Stimulated activated CD8-positive, alpha-beta memory T cell treated with anti-CD3 and anti-CD28 coated beads, Interleukin-12 subunit alpha, Interleukin-12 subunit beta, amount 100 ng/mL, for 1 hour (primary cell): Measurements from ENCODE around the gene SOWAHA.

Experiments used
- DNase-seq: peaks from one replicate; pipeline ENCODE4 v3.0.0-alpha.2; 2020; ENCODE audit warnings: low read depth

The SOWAHA gene

DNA sequence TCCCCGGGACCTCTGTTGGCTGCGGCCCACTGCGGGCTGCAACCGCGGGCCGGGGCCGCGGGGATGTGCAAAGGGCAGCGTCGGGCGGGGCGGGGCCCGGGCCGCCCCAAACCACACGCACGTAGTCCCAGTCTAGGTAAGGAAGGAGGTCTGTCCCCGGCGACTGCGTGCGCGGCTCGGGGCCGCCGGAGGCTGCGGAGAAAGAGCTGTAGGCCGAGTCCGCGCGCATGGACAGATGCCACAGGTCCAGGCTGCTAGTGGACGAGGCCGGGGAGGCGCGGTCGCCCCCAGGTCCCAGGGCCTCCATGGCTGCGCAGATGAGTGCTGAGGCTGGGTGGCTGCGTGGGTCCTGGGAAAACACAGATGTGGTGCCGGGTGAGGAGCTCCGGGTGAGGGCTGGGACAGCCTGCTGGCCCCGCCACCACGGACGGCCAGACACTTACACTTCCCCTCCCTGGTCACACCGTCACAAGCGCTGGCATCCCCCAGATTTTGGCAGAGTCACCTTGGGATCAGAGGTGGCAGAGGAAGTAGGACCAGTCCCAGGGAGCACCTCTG lies 12.8 kb downstream of the SOWAHA start:
- DNase-seq, result no peak

- DNase-seq, result no peak
Observed at GRCh38 chr5:132826424-132827082, 13.5 kb downstream of the SOWAHA start.

DNA sequence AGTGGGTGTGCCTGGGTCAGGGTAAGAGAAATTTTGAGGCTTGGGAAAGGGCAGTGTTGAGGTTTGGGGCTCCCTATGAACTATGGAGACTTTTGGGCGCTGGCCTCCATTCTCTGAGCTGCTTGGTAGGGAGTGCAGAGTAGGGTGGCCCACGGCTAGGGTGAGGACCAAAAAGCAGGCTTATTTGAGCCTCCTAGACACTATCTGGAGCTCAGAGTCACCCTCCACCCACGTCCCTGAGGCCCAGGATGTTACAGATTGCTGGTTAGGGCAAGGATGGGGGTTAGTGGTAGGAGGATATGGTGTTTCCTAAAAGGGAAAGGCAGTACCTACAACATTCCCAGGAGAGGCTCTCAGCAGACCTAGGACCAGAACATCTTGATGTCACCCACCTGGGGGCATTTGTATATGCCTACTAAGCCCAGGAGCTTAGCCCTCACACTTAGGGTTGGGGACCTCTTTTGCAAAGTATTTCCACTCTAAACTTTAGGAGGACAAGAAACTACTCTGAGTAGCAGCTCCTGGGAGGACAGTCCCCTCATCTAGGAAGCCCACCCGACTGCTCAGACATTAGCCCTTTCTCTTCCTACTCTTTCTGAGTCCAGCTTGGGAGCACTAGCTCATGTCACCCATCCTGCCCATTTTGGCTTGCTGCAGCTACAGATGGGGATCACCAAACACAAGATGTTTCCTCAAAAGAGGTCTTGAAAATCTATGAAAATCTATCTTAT lies 15.0 kb downstream of the SOWAHA start:
- no peak for DNase-seq

DNA sequence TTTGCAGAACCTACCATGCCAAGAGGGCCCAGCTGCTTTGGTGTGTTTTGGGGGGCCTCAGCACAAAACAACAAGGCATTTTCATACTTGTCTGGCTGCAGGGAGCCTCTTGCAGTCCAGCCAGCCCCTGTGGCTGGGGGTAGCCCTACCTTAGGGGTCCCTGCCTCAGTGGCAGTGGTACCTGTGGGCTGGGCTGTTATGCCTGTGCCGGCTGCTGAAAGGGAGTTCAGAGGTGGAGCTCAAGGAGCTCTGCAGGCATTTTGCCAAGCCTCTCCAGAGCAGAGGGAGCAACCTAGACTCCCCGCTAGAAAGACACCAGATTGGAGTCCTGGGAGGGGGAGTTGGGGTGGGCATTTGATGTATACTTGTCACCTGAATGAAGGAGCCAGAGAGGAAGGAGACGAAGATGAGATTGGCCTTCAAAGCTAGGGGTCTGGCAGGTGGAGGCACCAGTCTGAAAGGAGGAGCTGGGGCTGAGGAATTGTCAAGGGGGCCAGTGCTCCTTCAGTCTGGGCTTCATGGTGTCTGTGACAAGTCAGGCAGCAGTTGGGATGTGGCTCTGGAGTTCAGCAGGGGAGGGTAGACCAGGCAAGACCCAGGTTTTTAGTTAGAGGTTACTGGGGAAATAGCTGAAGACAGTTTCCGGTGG lies 15.9 kb downstream of the SOWAHA start:
- DNase-seq, result no peak

DNA sequence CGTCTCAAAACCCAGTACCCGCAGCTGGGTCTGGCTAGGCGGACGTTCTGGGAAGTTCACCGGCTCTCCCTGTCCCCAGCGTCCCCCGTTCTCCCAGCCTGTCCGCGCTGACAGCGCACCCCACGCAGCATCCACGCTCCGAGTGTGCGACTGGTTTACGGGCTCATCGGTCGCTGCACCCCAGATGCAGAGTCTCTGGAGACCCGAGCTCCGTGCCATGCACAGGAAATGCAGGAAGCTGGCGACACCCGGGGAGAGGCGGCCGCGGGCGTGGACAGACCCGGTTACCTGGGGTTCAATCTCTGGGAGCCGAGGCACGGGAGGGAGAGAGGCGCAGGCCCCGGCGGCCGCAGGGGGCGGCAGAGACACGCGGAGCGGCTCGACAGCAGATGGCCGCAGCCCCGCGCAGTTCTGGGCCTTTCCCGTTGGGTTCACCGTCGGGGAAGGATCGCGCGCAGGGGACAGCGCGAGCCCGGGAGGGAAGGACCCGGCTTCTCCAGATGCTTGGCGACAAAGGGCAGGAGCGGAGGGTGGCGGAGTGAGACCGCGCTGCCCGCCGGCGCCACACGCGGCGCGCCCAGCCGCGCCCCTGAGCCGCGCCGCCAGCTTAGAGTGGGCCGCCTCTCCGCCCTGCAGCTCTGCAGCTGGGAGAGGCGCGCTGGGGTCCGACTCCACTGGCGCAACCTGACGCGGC lies 16.8 kb downstream of the SOWAHA start:
- peak; percentile 47 for DNase-seq

DNA sequence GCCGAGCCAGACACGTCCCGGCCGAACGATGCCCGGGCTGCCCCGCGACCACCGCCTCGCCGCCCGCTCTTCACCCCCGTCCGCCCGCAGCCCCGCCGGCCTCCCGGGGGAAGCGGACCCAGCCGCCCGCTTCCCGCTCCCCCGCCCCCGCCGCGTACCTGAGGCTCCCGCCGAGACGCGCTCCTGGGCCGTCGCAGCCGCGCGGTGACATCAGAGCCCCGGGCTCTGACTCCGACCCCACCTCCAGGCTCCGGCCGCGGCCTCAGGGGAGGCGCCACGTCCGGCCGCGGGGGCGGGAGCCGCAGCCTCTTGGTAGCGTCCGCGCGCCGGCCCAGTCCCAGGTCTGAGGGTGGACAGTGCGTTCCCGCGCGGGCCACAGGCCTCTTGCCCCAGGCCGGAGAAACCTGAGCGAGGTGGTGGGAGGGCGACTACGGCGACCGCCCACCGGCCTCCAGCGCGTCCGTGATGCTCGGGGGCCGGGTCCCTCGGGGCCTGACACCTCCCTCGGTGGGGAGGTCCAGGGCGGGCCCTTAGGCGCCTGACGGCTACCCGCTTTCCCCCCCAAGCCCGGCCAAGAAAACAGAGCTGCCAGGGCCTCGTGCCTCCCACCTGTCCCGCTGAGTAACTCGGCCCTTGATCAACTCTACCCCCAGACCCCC lies 17.5 kb downstream of the SOWAHA start, which contains the start of gene SHROOM1:
SHROOM1 (minus strand) TSS at position 212 of the 659 bp plus-strand sequence. CDS start 4,507 bp downstream, outside the sequence.
- no peak for DNase-seq

GRCh38 chr5:132831095-132831860 lies 18.2 kb downstream of the SOWAHA start:
- no peak for DNase-seq

GRCh38 chr5:132832612-132833011 lies 19.5 kb downstream of the SOWAHA start:
- no peak for DNase-seq

- DNase-seq, result no peak
Observed at GRCh38 chr5:132834057-132834456, 21.0 kb downstream of the SOWAHA start.

DNA sequence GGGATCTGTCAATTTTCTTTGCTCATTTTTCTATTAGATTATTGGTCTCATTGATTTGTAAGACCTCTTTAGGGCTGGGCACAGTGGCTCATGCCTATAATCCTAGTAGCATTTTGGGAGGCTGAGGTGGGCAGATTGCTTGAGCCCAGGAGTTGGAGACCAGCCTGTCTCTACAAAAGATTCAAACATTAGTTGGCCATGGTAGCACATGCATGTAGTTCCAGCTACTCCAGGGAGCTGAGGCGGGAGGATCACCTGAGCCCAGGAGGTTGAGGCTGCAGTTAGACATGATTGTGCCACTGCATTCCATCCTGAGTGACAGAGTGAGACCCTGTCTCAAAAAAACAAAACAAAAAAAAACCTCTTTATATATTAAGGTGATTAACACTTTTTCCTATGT lies 23.8 kb downstream of the SOWAHA start:
- no peak for DNase-seq

GRCh38 chr5:132837868-132838267 lies 24.8 kb downstream of the SOWAHA start:
- no peak for DNase-seq

GRCh38 chr5:132838516-132839282 lies 25.6 kb downstream of the SOWAHA start:
- no peak for DNase-seq

- DNase-seq, result no peak
Observed at GRCh38 chr5:132839426-132840301, 26.6 kb downstream of the SOWAHA start.

DNA sequence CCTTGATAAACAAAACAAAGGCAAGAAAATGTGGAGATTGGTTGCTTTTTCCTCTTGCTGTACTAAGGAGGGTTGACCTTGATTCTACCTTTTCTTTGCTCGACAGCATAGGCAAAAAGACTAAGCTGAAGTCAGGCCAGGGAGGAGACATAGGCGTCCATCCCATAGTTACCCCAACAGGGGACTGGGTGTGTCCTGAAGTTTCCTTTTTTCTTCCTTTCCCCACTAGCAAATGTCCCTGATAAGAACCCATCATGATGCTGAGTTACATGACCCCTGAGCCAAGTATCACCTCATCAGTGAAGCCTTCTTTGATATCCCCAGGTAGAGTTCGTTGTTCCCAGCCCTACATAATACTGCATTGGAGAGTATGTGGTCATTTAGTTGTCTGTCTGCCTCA lies 27.2 kb downstream of the SOWAHA start:
- DNase-seq, result no peak

DNA sequence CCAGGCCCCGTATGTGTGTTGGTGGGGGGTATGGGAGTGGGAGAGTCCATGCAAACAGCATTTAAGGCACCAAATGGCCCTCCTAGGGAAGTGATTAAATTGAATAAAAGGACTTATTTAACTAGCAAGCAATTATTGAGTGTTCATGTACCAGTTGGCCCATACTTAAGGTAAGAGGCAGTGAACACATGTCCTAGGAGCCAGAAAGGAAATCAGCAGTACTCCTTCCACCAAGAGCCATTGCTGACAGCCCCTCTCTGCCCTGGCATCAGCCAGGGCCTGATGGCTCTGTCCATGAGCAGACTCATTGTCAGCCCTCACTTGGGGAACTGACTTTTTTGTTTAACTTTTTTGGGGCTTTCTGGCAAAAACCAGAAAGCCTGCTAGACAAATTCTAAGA lies 27.8 kb downstream of the SOWAHA start:
- DNase-seq, result no peak

GRCh38 chr5:132841305-132841704 lies 28.2 kb downstream of the SOWAHA start:
- no peak for DNase-seq

GRCh38 chr5:132848270-132848669 lies 35.2 kb downstream of the SOWAHA start:
- no peak for DNase-seq

DNA sequence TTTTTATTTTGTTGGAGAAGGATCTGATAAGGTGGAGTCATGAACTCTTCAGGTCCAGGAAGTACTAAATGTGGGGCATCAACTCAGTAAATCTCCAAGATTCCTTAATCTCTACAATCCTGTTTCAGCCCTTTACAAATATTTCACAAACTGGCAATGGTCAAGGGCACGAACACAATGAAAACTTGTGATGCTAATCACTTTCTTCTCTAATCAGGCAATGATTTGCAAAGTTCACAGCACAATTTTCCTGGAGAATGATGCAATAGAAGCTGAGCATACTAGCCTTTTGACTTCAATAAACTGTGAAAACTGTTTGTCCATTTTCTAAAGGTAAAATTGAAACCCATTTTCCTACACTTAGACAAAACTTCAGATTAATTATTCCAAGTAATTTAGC lies 36.2 kb downstream of the SOWAHA start:
- no peak for DNase-seq

- no peak for DNase-seq
Observed at GRCh38 chr5:132850066-132850465, 37.0 kb downstream of the SOWAHA start.
